Calu3 (cell line): ENCODE data around the gene HMCN1. TPM values are rescaled to one million over a fixed set of nuclear protein-coding genes. Genes with fewer than 3 reads are reported as not detected.

Source experiments
- BruUV-seq: library from RNA; stranded (reverse); fragments of 400-500 nt; replicated peaks from 2 replicates; lab custom pipeline; 2021; lab: Mats Ljungman, UMichigan
- CTCF ChIA-PET: fragments of 300-600 bp; sonication (Branson Sonifier 250); formaldehyde crosslinking; loops from one replicate; lab custom pipeline; 2022; ENCODE audit warnings: antibody characterized with exemption; lab: Charles Lee
- DNase-seq: peaks from one replicate; pipeline ENCODE4 v3.0.0; 2022
- H3K27ac Mint-ChIP-seq: one replicate; pipeline ENCODE4 v1.8.0; 2022; ENCODE audit warnings: mixed read lengths; ENCODE audit not compliant: unreplicated experiment
- H3K27me3 Mint-ChIP-seq: one replicate; pipeline ENCODE4 v1.8.0; 2022; ENCODE audit warnings: mixed read lengths; ENCODE audit not compliant: unreplicated experiment
- H3K36me3 Mint-ChIP-seq: one replicate; pipeline ENCODE4 v1.8.0; 2022; ENCODE audit warnings: mild to moderate bottlenecking, moderate library complexity, mixed read lengths; ENCODE audit not compliant: insufficient read depth, unreplicated experiment
- H3K4me1 Mint-ChIP-seq: one replicate; pipeline ENCODE4 v1.8.0; 2022; ENCODE audit warnings: mild to moderate bottlenecking, low read depth, mixed read lengths; ENCODE audit not compliant: unreplicated experiment
- H3K4me3 Mint-ChIP-seq: one replicate; pipeline ENCODE4 v1.8.0; 2022; ENCODE audit warnings: mild to moderate bottlenecking, low read depth, moderate library complexity, mixed read lengths; ENCODE audit not compliant: unreplicated experiment
- H3K9me3 Mint-ChIP-seq: one replicate; pipeline ENCODE4 v1.8.0; 2022; ENCODE audit warnings: low read depth, mixed read lengths; ENCODE audit not compliant: unreplicated experiment
- CTCF ChIP-seq: fragments of 200-600 bp; IDR thresholded peaks from one replicate; pipeline ENCODE4 v1.8.0; 2022; ENCODE audit warnings: antibody characterized with exemption; ENCODE audit not compliant: unreplicated experiment
- intact Hi-C: fragments of 100-400 bp; cut with micrococcal nuclease; formaldehyde crosslinking; loops from one replicate; pipeline ENCODE4 v1.10.0; 2022; ENCODE audit not compliant: unreplicated experiment
- total RNA-seq: library from RNA; stranded (reverse); gene quantifications from 2 replicates; pipeline ENCODE4 v1.2.3, GENCODE V29; 2022

HMCN1 gene
- total RNA-seq, 1 experiment from 2014 or later, result 0.05 TPM

- H3K27ac Mint-ChIP-seq, result no peak overlapping the region
Measured at GRCh38 chr1:185860859-185861258, 126.7 kb downstream of the HMCN1 start.

GRCh38 chr1:185861630-185862029 lies 127.4 kb downstream of the HMCN1 start:
- Mint-ChIP-seq H3K36me3 (no peaks in the 10 kb centered on the region), H3K9me3 (no peaks in the 10 kb centered on the region), H3K4me3 (no peak overlapping the region), H3K27ac (no peak overlapping the region), H3K4me1 (peaks cover 9% of the 10 kb centered on the region), H3K27me3 (no peaks in the 10 kb centered on the region)
- no TSS peak for BruUV-seq
- intact Hi-C loops, result no loop called here
- CTCF ChIA-PET, result no interaction called here
- TF ChIP-seq CTCF, result no peak
- no peak for DNase-seq

More at GRCh38 chr1:185860859-185861258, 126.7 kb downstream of the HMCN1 start:
- Mint-ChIP-seq H3K4me1 (peaks cover 9% of the 10 kb centered on the region), H3K9me3 (no peaks in the 10 kb centered on the region), H3K36me3 (no peaks in the 10 kb centered on the region), H3K4me3 (no peak overlapping the region), H3K27me3 (no peaks in the 10 kb centered on the region)
- TF ChIP-seq CTCF, result no peak
- intact Hi-C loops, result no loop called here
- DNase-seq, result no peak
- BruUV-seq, result no TSS peak
- CTCF ChIA-PET, result no interaction called here

GRCh38 chr1:185862235-185862634 lies 128.0 kb downstream of the HMCN1 start:
- no peak overlapping the region for H3K4me3 Mint-ChIP-seq
- no peak overlapping the region for H3K27ac Mint-ChIP-seq
- no peak for DNase-seq
- H3K27me3 Mint-ChIP-seq, result no peaks in the 10 kb centered on the region
- CTCF ChIA-PET, result no interaction called here
- intact Hi-C loops, result no loop called here
- H3K36me3 Mint-ChIP-seq, result no peaks in the 10 kb centered on the region
- no peaks in the 10 kb centered on the region for H3K9me3 Mint-ChIP-seq
- no TSS peak for BruUV-seq
- H3K4me1 Mint-ChIP-seq, result peaks cover 6% of the 10 kb centered on the region
- no peak for TF ChIP-seq CTCF

GRCh38 chr1:185864331-185864730 lies 130.1 kb downstream of the HMCN1 start:
- CTCF ChIA-PET, result interaction anchor here (0.6 kb wide), 1 partner anchor 14 kb away, joined by 3 read pairs; no protein-coding TSS in a partner anchor
- Mint-ChIP-seq H3K36me3 (no peaks in the 10 kb centered on the region), H3K27me3 (no peaks in the 10 kb centered on the region), H3K4me1 (no peaks in the 10 kb centered on the region), H3K9me3 (no peaks in the 10 kb centered on the region), H3K27ac (no peak overlapping the region), H3K4me3 (no peak overlapping the region)
- DNase-seq, result no peak
- intact Hi-C loops, result no loop called here
- no TSS peak for BruUV-seq
- TF ChIP-seq CTCF, result no peak
